ENCODE results near the gene ARMCX2.

ARMCX2 gene

GRCh38 chrX:101605728-101606127 lies 53.9 kb downstream of the ARMCX2 start (continued):
- TF ChIP-seq CSRNP3 (CRISPR knock-in tag; IDR thresholded peaks at IDR 0.05), result no peak
- no peak for TF ChIP-seq SNAI2 (CRISPR knock-in tag; IDR thresholded peaks at IDR 0.05)
- no peak for TF ChIP-seq ZNF8 (CRISPR knock-in tag; IDR thresholded peaks at IDR 0.05)
- no peak for TF ChIP-seq TCF4 (CRISPR knock-in tag; IDR thresholded peaks at IDR 0.05; ENCODE audit: borderline replicate concordance)

Data from SK-N-SH treated with all-trans-retinoic acid at 6 μM for 48 hours (cell line).